PC-3 (cell line): ENCODE results near the gene STX1B.

Experiments
- CTCF ChIP-seq: fragments of 300-600 bp; sonication (generic); conservative IDR thresholded peaks from 2 replicates; pipeline ENCODE4 v1.5.1; 2017; ENCODE audit warnings: antibody characterized with exemption, low read depth, mild to moderate bottlenecking, low read length
- EZH2 ChIP-seq: fragments of 300-600 bp; sonication (generic); IDR thresholded peaks from one replicate; pipeline ENCODE4 v1.6.1; 2017; ENCODE audit warnings: antibody characterized with exemption, mild to moderate bottlenecking, low read length; ENCODE audit not compliant: unreplicated experiment
- EZH2phosphoT487 ChIP-seq: fragments of 300-600 bp; sonication (generic); IDR thresholded peaks from 2 replicates; pipeline ENCODE4 v1.6.1; 2018; ENCODE audit warnings: mild to moderate bottlenecking, antibody characterized with exemption, low read length, borderline replicate concordance

- TF ChIP-seq CTCF (no peak), EZH2phosphoT487 (no peak), EZH2 (no peak)
Observed at GRCh38 chr16:30953111-30953510, 57.3 kb downstream of the STX1B start.
